Endometrium (tissue), 2 donors: ENCODE measurements around the gene RALY.
"Not testable (repeated sequence)": the region's sequence is repeated elsewhere in the genome, so short reads cannot be mapped to it uniquely, and the experiment has no call there.

Experiments used
- FAIRE-seq: peaks from 2 replicates; lab custom pipeline; 2012; peaks lifted over from hg19 to GRCh38; lab: Jason Lieb, UNC
- donor health status: control.
- donor health status: control.

RALY gene

GRCh38 chr20:34016736-34017135, 23.0 kb downstream of the RALY start:
- FAIRE-seq: no peak

GRCh38 chr20:34017610-34018009, 23.9 kb downstream of the RALY start:
- FAIRE-seq: no peak

GRCh38 chr20:34018166-34018565, 24.5 kb downstream of the RALY start:
- no peak for FAIRE-seq

GRCh38 chr20:34022151-34022838, 28.6 kb downstream of the RALY start:
- FAIRE-seq: no peak

GRCh38 chr20:34022839-34023234, 29.1 kb downstream of the RALY start:
- no peak for FAIRE-seq

- FAIRE-seq: no peak
These were observed 30.4 kb downstream of the RALY start for GRCh38 chr20:34023937-34024722.

- FAIRE-seq: no peak
These were observed 31.1 kb downstream of the RALY start for GRCh38 chr20:34024723-34025351.

GRCh38 chr20:34028013-34028412, 34.3 kb downstream of the RALY start:
- FAIRE-seq: not testable (repeated sequence)

GRCh38 chr20:34029415-34029814, 35.7 kb downstream of the RALY start:
- FAIRE-seq: no peak

- no peak for FAIRE-seq
These were observed 36.7 kb downstream of the RALY start for GRCh38 chr20:34030456-34030855.

- FAIRE-seq: no peak
These were observed 40.2 kb downstream of the RALY start for GRCh38 chr20:34033903-34034302.

- no peak for FAIRE-seq
These were observed 43.4 kb downstream of the RALY start for GRCh38 chr20:34037121-34037520.

GRCh38 chr20:34037767-34038166, 44.1 kb downstream of the RALY start:
- FAIRE-seq: no peak

GRCh38 chr20:34040300-34040995, 46.7 kb downstream of the RALY start:
- no peak for FAIRE-seq

- no peak for FAIRE-seq
These were observed 47.5 kb downstream of the RALY start for GRCh38 chr20:34041226-34041625.

- FAIRE-seq: no peak
These were observed 48.6 kb downstream of the RALY start for GRCh38 chr20:34042262-34042661.

- FAIRE-seq: no peak
These were observed 49.3 kb downstream of the RALY start for GRCh38 chr20:34043025-34043424.

GRCh38 chr20:34045294-34045693, 51.6 kb downstream of the RALY start:
- FAIRE-seq: no peak

GRCh38 chr20:34045930-34046725, 52.4 kb downstream of the RALY start:
- no peak for FAIRE-seq

GRCh38 chr20:34047010-34047687, 53.4 kb downstream of the RALY start:
- FAIRE-seq: no peak

GRCh38 chr20:34047917-34048316, 54.2 kb downstream of the RALY start:
- no peak for FAIRE-seq
